ENCODE data around the gene TNFRSF13B. TPM values are rescaled to one million over a fixed set of nuclear protein-coding genes. Genes with fewer than 3 reads are reported as not detected.

TNFRSF13B gene
- total RNA-seq, 2 donors from 2014 or later: 0.97 to 1.6 TPM

GRCh38 chr17:16952401-16952800 is 19.5 kb downstream of the TNFRSF13B start:
- Mint-ChIP-seq H3K4me1 (peaks cover under 1% of the 10 kb centered on the region), H3K36me3 (ENCODE audit: low read depth) (peaks cover 1% of the 10 kb centered on the region), H3K27me3 (ENCODE audit: insufficient read depth) (peaks cover 4% of the 10 kb centered on the region), H3K9me3 (peaks cover 20% of the 10 kb centered on the region), H3K4me3 (no peak overlapping the region), H3K27ac (no peak overlapping the region)
- 75 to 82% methylated on average over 6 to 8 of the region's 8 CpGs for WGBS, 2 experiments (ENCODE audit: insufficient coverage in 1 of 2, insufficient read length in 1 of 2)
- Histone ChIP-seq H3K36me3 (ENCODE audit: control insufficient read depth, insufficient read depth, low read length) (no peaks in the 10 kb centered on the region), H3K9me3 (ENCODE audit: control insufficient read depth, low read length) (peaks cover 24% of the 10 kb centered on the region), H3K9ac (ENCODE audit: extremely low read depth, low read length, poor library complexity, severe bottlenecking) (no peak overlapping the region), H3K27ac (ENCODE audit: low read depth, low read length) (no peak overlapping the region), H3K4me3 (ENCODE audit: low read length) (no peak overlapping the region), H3K27me3 (ENCODE audit: control insufficient read depth, insufficient read depth, low read length, poor library complexity, severe bottlenecking) (no peaks in the 10 kb centered on the region), H3K4me1 (ENCODE audit: control insufficient read depth, insufficient read depth, low read length) (no peaks in the 10 kb centered on the region)
- TF ChIP-seq CTCF (conservative IDR thresholded peaks at IDR 0.05): no peak
- peak; percentile 44 for DNase-seq

GRCh38 chr17:16950488-16950887 is 21.4 kb downstream of the TNFRSF13B start:
- Histone ChIP-seq H3K27me3 (ENCODE audit: control insufficient read depth, insufficient read depth, low read length, poor library complexity, severe bottlenecking) (no peaks in the 10 kb centered on the region), H3K9me3 (ENCODE audit: control insufficient read depth, low read length) (peaks cover 11% of the 10 kb centered on the region), H3K27ac (ENCODE audit: low read depth, low read length) (no peak overlapping the region), H3K9ac (ENCODE audit: extremely low read depth, low read length, poor library complexity, severe bottlenecking) (no peak overlapping the region), H3K4me1 (ENCODE audit: control insufficient read depth, insufficient read depth, low read length) (no peaks in the 10 kb centered on the region), H3K36me3 (ENCODE audit: control insufficient read depth, insufficient read depth, low read length) (no peaks in the 10 kb centered on the region), H3K4me3 (ENCODE audit: low read length) (no peak overlapping the region)
- WGBS, 2 experiments (ENCODE audit: insufficient coverage in 1 of 2, insufficient read length in 1 of 2): 88 to 91% methylated on average over 5 of the region's 5 CpGs
- TF ChIP-seq CTCF (conservative IDR thresholded peaks at IDR 0.05): no peak
- Mint-ChIP-seq H3K27ac (no peak overlapping the region), H3K36me3 (ENCODE audit: low read depth) (peaks cover 1% of the 10 kb centered on the region), H3K4me3 (no peak overlapping the region), H3K4me1 (peaks cover 12% of the 10 kb centered on the region), H3K27me3 (ENCODE audit: insufficient read depth) (peaks cover 4% of the 10 kb centered on the region), H3K9me3 (peaks cover 20% of the 10 kb centered on the region)
- peak; percentile 41 for DNase-seq

- Mint-ChIP-seq H3K9me3 (peaks cover 20% of the 10 kb centered on the region), H3K27me3 (ENCODE audit: insufficient read depth) (no peaks in the 10 kb centered on the region), H3K27ac (no peak overlapping the region), H3K4me1 (peaks cover 14% of the 10 kb centered on the region), H3K4me3 (no peak overlapping the region), H3K36me3 (ENCODE audit: low read depth) (peaks cover 1% of the 10 kb centered on the region)
- H3K4me1 ChIP-seq (ENCODE audit: control insufficient read depth, insufficient read depth, low read length): no peaks in the 10 kb centered on the region
- no peaks in the 10 kb centered on the region for H3K36me3 ChIP-seq (ENCODE audit: control insufficient read depth, insufficient read depth, low read length)
- TF ChIP-seq CTCF (conservative IDR thresholded peaks at IDR 0.05): no peak
- peaks cover 11% of the 10 kb centered on the region for H3K9me3 ChIP-seq (ENCODE audit: control insufficient read depth, low read length)
- H3K4me3 ChIP-seq (ENCODE audit: low read length): no peak overlapping the region
- H3K27ac ChIP-seq (ENCODE audit: low read depth, low read length): no peak overlapping the region
- WGBS, 2 experiments (ENCODE audit: insufficient coverage in 1 of 2, insufficient read length in 1 of 2): 94 to 95% methylated on average over 2 to 5 of the region's 6 CpGs
- DNase-seq: peak; percentile 26
- no peak overlapping the region for H3K9ac ChIP-seq (ENCODE audit: extremely low read depth, low read length, poor library complexity, severe bottlenecking)
- H3K27me3 ChIP-seq (ENCODE audit: control insufficient read depth, insufficient read depth, low read length, poor library complexity, severe bottlenecking): no peaks in the 10 kb centered on the region
Measured at GRCh38 chr17:16948587-16949376, 23.1 kb downstream of the TNFRSF13B start.

All from endodermal cell (in vitro differentiated cells).